CD4-positive, alpha-beta T cell treated with Interleukin-15 for 4 hours (primary cell): Measurements from ENCODE around the gene RBP3.

Experiments used
- DNase-seq: peaks from one replicate; pipeline ENCODE4 v3.0.0-alpha.2; 2020; ENCODE audit warnings: low spot score

RBP3 gene

DNA sequence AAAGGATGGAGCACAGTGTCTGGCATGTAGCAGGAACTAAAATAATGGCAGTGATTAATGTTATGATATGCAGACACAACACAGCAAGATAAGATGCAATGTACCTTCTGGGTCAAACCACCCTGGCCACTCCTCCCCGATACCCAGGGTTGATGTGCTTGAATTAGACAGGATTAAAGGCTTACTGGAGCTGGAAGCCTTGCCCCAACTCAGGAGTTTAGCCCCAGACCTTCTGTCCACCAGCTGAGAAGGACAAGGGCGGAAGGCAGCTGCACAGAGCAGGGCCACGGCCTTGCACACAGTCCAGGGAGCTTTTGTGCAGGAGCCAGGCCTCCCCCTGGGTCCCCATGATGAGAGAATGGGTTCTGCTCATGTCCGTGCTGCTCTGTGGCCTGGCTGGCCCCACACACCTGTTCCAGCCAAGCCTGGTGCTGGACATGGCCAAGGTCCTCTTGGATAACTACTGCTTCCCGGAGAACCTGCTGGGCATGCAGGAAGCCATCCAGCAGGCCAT is at the start of gene RBP3:
Gene RBP3 (plus strand): TSS at position 226 of the 514 bp plus-strand sequence. CDS start 122 bp downstream, at position 348.
- no peak for DNase-seq

- no peak for DNase-seq
Observed at GRCh38 chr10:47298715-47299114, 49.4 kb upstream of the RBP3 start.

- no peak for DNase-seq
Observed at GRCh38 chr10:47299611-47300428, 48.3 kb upstream of the RBP3 start, which contains the start of gene GDF10. Gene GDF10 (plus strand): TSS chr10:47300197. CDS start chr10:47300652, 455 bp downstream.

GRCh38 chr10:47300429-47300931 is 47.7 kb upstream of the RBP3 start:
- DNase-seq, result no peak

- DNase-seq, result no peak
Observed at GRCh38 chr10:47301833-47302232, 46.3 kb upstream of the RBP3 start.

DNA sequence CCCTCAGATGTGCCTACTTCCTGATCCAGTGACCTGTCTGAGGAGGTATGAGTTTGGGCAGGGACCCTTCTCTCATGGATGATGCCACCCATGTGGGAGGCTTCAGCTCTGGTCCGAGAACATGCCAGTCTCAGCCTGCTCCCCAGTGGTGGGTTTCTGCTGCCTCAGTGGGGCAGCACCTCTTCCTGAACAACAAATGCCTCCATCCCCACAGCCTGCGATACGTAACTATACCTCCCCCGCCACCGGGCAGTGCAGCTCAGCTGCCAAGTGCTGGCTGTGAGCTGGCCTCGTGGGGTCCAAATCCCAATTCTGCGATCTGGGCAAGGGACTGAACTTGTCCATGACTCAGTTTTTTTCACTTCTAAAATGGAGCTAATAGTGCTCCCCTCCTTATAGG is 45.1 kb upstream of the RBP3 start:
- DNase-seq, result no peak

GRCh38 chr10:47303866-47304265 is 44.3 kb upstream of the RBP3 start:
- DNase-seq, result no peak

- DNase-seq, result no peak
Observed at GRCh38 chr10:47305566-47305965, 42.6 kb upstream of the RBP3 start.

GRCh38 chr10:47306387-47307210 is 41.6 kb upstream of the RBP3 start:
- no peak for DNase-seq

DNA sequence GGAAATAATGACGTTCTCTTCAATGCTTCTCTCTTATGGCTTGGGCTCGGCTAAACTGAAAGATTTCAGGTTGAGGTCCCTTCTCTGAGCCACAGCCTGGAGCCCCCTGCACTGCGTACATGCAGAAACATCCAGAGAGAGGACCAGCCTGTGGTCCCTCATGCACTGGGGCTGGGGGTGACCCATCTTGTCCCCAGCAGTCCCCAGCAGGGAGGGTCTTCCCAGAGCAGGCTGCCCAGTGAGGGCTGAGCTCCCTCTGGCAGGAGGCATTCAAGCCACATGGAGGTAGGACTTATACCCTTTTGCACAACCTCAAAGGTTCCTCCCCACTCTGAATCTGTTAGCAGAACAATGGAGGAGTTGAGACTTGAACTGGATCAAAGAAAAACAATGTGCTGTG is 40.8 kb upstream of the RBP3 start:
- no peak for DNase-seq

GRCh38 chr10:47308775-47309174 is 39.4 kb upstream of the RBP3 start:
- no peak for DNase-seq

GRCh38 chr10:47309408-47310089 is 38.6 kb upstream of the RBP3 start:
- no peak for DNase-seq

DNA sequence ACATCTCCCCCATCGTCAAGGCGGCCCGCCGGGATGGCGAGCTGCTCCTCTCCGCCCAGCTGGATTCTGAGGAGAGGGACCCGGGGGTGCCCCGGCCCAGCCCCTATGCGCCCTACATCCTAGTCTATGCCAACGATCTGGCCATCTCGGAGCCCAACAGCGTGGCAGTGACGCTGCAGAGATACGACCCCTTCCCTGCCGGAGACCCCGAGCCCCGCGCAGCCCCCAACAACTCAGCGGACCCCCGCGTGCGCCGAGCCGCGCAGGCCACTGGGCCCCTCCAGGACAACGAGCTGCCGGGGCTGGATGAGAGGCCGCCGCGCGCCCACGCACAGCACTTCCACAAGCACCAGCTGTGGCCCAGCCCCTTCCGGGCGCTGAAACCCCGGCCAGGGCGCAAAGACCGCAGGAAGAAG is 38.1 kb upstream of the RBP3 start:
- no peak for DNase-seq

- DNase-seq, result peak; percentile 56
Observed at GRCh38 chr10:47311193-47311931, 36.8 kb upstream of the RBP3 start.

GRCh38 chr10:47311932-47312662 is 36.1 kb upstream of the RBP3 start:
- DNase-seq, result peak; percentile 80

DNA sequence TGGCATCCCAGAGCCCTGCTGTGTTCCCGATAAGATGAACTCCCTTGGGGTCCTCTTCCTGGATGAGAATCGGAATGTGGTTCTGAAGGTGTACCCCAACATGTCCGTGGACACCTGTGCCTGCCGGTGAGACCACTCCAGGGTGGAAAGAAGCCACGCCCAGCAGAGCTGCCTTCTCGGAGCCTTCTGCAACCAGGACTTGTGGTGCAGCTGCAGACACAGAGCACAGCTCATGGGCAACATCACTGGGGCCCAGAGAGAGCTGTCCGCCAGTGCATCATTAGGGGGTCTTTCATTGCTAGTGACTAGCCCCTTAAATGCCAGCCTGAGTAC is 35.5 kb upstream of the RBP3 start:
- DNase-seq, result no peak

DNA sequence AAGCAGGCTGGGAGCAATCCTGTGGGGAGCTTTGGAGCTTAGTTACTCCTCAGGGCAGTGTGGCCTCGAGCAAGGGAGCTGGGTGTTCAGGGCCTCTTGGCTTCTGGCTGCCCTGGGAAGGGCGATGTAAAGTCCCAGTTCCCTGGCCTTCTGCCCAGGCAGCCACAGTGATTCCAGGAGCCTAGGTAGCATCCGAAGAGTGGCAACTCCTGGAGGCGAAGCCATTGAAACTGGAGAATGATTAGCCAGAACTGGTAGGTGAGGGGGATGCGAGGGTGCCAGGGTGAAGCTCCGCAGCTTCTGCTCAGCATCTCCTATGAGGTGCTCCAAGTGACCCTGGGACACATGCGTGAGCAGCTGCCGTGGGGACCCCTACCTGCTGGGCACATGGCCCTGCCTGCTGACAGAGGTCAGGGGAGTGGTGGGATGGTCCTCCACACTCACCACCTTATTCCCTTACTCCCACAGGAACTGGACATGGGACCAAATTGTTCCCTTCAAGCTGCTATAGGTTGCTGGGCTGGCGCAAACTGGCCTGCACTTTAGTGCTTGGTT is 33.7 kb upstream of the RBP3 start:
- no peak for DNase-seq

DNA sequence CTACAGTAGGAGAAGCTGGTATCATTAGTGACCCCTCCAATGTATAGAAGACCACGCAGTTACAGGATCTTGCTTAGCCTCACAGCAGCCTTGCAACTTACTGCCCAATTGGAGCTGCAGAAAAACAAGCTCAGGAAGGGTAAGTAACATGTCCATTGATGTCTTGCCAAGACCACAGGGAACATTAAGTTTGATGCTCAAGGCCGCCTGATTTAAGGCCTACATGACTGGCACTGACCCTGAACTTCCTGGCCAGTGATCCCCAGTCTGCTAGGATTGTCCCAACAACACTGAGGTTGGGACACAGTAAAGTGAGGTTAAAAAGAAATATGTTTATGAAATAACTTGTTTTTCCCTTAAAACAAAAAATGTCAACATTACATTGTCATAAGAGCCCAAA is 32.7 kb upstream of the RBP3 start:
- no peak for DNase-seq

DNA sequence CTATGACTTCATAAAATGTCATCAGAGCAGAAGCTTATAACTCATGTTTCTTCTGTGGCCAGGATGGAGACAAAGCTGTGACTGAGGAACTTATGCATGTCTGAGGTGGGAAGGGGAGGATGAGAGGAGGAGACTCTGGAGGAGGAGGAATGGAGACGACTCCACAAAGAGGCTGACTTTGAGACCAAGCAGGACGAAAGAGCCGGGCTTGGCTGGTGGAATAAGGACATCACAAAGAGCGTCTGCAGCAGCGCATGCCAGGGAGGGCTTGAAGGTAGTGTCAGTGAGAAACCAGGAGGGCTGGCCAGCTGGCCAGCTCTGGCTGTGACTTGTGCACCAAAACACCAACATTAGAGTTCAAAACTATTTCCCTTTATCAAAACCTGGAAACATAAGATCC is 32.0 kb upstream of the RBP3 start:
- no peak for DNase-seq

DNA sequence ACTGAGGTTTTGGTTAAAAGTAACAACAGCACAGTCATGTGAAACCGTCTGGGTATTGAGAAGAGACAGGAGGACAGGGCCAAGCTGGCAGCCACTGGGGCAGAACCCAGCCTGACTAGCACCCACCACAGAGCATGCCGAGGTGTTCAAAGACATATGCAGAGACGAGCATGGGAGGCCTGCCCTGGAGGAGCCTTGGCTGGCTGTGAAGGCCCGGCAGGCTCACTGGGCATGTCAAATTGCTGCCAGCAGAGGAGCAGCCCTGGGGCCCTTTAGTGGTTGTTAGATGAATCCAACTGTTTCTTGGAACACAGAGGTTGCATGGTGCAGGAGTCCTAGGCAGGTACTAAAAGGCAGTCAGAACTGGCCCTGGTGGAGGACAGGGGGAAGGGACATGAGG is 30.9 kb upstream of the RBP3 start:
- no peak for DNase-seq

GRCh38 chr10:47318706-47319105 is 29.5 kb upstream of the RBP3 start:
- no peak for DNase-seq
